Astrocyte (in vitro differentiated cells and primary cell): Measurements from ENCODE around the gene DARS1.

Source experiments
- EZH2 ChIP-seq: IDR thresholded peaks from 2 replicates; pipeline ENCODE4 v1.6.1; 2012; ENCODE audit warnings: mild to moderate bottlenecking, low read length, inconsistent platforms; ENCODE audit not compliant: insufficient read depth
- TF ChIP-seq, protein P1 (sequence below): IDR thresholded peaks from 2 replicates; pipeline ENCODE4 v1.5.1; 2011; ENCODE audit warnings: low read depth, mild to moderate bottlenecking, inconsistent platforms, low read length, moderate library complexity; ENCODE audit not compliant: insufficient read depth

DNA sequence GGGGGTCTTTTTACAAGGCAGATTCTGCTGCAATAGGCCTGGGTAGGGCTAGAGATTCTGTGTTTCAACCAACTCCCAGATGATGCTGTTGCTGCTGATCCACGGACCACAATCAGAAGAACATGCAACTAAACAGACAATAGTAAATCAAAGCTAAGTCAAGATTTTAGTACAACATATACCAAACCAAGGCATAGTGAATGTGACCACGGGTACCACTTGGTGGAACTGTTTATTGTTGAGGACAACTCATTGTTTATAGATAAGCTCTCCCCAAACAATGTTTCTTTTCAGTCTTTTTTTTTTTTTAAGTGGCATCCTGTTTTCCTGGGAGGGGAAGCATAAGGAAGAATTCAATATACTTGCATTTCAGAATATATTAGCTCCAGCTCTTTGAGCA is 36.0 kb upstream of the DARS1 start:
- TF ChIP-seq, protein P1, sequence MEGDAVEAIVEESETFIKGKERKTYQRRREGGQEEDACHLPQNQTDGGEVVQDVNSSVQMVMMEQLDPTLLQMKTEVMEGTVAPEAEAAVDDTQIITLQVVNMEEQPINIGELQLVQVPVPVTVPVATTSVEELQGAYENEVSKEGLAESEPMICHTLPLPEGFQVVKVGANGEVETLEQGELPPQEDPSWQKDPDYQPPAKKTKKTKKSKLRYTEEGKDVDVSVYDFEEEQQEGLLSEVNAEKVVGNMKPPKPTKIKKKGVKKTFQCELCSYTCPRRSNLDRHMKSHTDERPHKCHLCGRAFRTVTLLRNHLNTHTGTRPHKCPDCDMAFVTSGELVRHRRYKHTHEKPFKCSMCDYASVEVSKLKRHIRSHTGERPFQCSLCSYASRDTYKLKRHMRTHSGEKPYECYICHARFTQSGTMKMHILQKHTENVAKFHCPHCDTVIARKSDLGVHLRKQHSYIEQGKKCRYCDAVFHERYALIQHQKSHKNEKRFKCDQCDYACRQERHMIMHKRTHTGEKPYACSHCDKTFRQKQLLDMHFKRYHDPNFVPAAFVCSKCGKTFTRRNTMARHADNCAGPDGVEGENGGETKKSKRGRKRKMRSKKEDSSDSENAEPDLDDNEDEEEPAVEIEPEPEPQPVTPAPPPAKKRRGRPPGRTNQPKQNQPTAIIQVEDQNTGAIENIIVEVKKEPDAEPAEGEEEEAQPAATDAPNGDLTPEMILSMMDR, result no peak
- TF ChIP-seq EZH2, result no peak
